Measurements from ENCODE around the gene LMNTD1.

- no peak for TF ChIP-seq CTCF (conservative IDR thresholded peaks at IDR 0.05; ENCODE audit: low read length)
- TF ChIP-seq EZH2phosphoT487 (IDR thresholded peaks at IDR 0.05; ENCODE audit: borderline replicate concordance, low read depth, low read length): no peak
Measured at GRCh38 chr12:25583545-25583944, 30.5 kb upstream of the LMNTD1 start.
